Measurements from ENCODE around the gene TSPAN18. TPM values are rescaled to one million over a fixed set of nuclear protein-coding genes. Genes with fewer than 3 reads are reported as not detected.
A peak's percentile ranks its signal among the peaks of the same experiment; 100 is the strongest.

Gene TSPAN18
- total RNA-seq, 4 donors from 2014 or later, result 2.6 to 28.9 (median 4.9) TPM

DNA sequence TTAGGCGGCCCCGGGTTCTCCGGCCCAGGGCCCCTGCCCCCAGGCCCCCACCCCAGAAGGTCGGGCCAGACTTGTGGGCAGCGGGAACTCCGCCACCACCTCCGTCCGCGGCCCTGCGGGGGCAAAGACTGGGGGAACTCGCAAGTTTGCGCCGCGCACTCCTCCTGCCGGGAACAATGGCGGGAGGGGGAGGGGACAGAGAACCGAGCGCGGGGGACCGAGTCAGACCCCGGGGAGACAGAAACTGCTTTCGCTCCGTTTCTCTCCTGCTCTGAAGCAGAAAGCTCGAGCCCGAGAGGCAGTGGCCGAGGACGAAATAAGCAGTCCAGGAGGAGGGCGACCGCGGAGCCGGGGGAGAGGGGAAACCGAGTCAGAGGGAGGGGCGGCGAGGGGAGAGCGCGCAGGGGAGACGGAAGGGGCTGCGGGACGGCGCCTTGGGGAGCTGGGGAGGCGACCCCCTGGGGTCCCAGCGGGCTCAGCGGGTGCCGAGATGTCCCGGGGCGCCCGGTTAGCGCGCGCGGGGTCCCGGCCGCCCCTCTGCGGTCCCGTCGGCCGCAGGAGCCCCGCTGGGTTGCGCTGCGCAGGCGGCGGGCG, 223.4 kb downstream of the TSPAN18 start:
- TF ChIP-seq, protein P1, sequence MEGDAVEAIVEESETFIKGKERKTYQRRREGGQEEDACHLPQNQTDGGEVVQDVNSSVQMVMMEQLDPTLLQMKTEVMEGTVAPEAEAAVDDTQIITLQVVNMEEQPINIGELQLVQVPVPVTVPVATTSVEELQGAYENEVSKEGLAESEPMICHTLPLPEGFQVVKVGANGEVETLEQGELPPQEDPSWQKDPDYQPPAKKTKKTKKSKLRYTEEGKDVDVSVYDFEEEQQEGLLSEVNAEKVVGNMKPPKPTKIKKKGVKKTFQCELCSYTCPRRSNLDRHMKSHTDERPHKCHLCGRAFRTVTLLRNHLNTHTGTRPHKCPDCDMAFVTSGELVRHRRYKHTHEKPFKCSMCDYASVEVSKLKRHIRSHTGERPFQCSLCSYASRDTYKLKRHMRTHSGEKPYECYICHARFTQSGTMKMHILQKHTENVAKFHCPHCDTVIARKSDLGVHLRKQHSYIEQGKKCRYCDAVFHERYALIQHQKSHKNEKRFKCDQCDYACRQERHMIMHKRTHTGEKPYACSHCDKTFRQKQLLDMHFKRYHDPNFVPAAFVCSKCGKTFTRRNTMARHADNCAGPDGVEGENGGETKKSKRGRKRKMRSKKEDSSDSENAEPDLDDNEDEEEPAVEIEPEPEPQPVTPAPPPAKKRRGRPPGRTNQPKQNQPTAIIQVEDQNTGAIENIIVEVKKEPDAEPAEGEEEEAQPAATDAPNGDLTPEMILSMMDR (IDR thresholded peaks at IDR 0.05), result no peak
- WGBS, 2 donors (ENCODE audit: low coverage in 1 of 2), result 1% methylated on average over 54 of the region's 63 CpGs; no CpG with 5 or more reads in 1 of the 2 donors
- DNase-seq, result peak; percentile 58
- in situ Hi-C loops (cut with MboI; ENCODE audit: low pct_ligation_motif_present in 1 of 4, low pct_unique_long_range_greater_than_20kb in 1 of 4, low sequenced_read_pairs in 3 of 4), result no loop called here
- intact Hi-C loops (cut with DNase I; ENCODE audit: low total_unique reads), result no loop called here
- Histone ChIP-seq H3K36me3 (no peaks in the 10 kb centered on the region), H3K9me3 (no peaks in the 10 kb centered on the region), H3K4me3 (peak overlapping the region; percentile 66 to 93 (median 76)), H3K27me3 (no peaks in the 10 kb centered on the region), H3K4me1 (peaks cover 5 to 44% (median 25%) of the 10 kb centered on the region in 4 donors), H3K27ac (peak overlapping the region; percentile 86 to 96 (median 94))

DNA sequence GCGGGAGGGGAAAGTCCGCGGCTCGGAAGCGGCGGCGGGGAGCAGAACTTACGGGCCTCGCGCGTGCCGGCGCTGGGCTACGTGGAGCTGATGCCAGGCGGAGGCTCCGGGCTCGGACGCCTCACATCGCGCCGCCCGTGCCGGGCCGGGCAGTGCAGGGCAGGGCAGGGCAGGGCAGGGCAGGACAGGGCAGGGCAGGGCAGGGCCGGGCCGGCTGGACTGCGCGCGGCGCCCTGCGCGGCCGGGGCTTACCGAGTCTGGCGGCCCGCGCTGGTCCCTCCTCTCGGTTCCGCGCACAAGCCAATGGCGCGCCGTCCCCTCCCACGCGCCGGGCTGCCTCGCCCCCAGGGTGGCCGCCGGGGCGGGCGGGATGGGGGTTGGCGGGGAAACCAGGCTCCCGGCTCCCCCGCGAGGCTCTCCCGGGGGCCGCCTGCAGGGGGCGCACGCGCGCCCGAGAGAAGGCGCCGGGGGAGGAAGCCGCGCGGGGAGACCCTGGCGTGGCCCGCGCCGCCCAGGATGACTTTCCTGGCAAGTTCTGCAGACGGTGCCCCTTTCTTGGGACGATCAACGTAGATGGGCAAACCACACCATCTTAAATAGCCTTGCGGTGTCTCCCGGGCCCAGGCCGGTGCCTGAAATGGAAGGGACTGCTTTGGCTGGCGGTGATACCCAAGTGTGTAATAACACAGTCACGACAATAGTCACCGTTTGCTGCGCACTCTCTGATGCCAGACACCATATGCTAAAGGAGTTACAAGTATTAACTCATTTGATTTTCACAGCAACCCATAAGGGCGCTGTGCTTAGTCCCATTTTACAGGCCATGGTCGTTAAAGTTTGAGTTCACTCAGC, 224.1 kb downstream of the TSPAN18 start, which contains the start of gene TP53I11:
TP53I11 (minus strand) TSS at position 259 of the 852 bp plus-strand sequence. CDS start 12,548 bp downstream, outside the sequence.
- WGBS, 2 donors (ENCODE audit: low coverage in 1 of 2), result 10 to 100% methylated on average over 1 to 37 of the region's 83 CpGs
- H3K4me3 ChIP-seq, result peak within 1 kb of the TSS; percentile 66 to 93 (median 76)
- peak; percentile 87 for DNase-seq
- no peaks in the 10 kb centered on the region for H3K9me3 ChIP-seq
- peak within 1 kb of the TSS; percentile 86 to 96 (median 94) for H3K27ac ChIP-seq
- no peaks in the 10 kb centered on the region for H3K27me3 ChIP-seq
- intact Hi-C loops (cut with DNase I; ENCODE audit: low total_unique reads) (no loop called here), in situ Hi-C loops (cut with MboI; ENCODE audit: low pct_ligation_motif_present in 1 of 4, low pct_unique_long_range_greater_than_20kb in 1 of 4, low sequenced_read_pairs in 3 of 4) (no loop called here)
- TF ChIP-seq POLR2A (IDR thresholded peaks at IDR 0.05), result peak; percentile 65
- no peak for TF ChIP-seq EP300 (IDR thresholded peaks at IDR 0.05; ENCODE audit: low read depth)
- TF ChIP-seq, protein P1 (IDR thresholded peaks at IDR 0.05), result peak; percentile 42 to 76 (median 58)
- TF ChIP-seq POLR2AphosphoS5 (IDR thresholded peaks at IDR 0.05), result peak; percentile 50 to 83 (median 75)
- peaks cover 5 to 52% (median 31%) of the 10 kb centered on the region in 4 donors for H3K4me1 ChIP-seq
- H3K36me3 ChIP-seq, result no peaks in the 10 kb centered on the region

DNA sequence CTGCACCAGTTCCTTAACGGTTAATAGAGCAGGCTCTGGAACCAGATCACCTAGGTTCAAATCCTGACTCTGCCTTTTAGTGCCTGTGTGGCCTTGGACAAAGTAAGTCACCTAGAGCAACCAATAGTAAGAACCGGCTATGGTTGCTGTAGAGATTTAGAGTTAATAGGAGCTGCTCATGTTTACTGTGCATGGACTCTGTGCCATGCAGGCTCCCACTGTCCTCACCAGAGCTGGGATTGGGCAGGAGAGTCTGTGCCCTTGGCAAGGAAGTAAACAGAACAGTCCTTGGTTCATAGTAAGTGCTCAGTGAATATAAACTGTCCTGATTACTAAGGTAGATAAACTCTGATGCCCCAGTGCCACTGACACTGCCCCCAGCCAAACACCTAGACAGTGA, 225.3 kb downstream of the TSPAN18 start:
- intact Hi-C loops (cut with DNase I; ENCODE audit: low total_unique reads), result no loop called here
- DNase-seq, result peak; percentile 49
- Histone ChIP-seq H3K9me3 (no peaks in the 10 kb centered on the region), H3K4me3 (no peak overlapping the region), H3K36me3 (no peaks in the 10 kb centered on the region), H3K4me1 (peaks cover 5 to 64% (median 37%) of the 10 kb centered on the region in 4 donors), H3K27me3 (no peaks in the 10 kb centered on the region), H3K27ac (peak overlapping the region; percentile 86 to 96 (median 94))
- 0 to 30% methylated on average over 1 to 2 of the region's 2 CpGs for WGBS, 2 donors (ENCODE audit: low coverage in 1 of 2)
- TF ChIP-seq EP300 (IDR thresholded peaks at IDR 0.05; ENCODE audit: low read depth), result no peak
- no peak for TF ChIP-seq POLR2A (IDR thresholded peaks at IDR 0.05)
- TF ChIP-seq POLR2AphosphoS5 (IDR thresholded peaks at IDR 0.05), result no peak
- TF ChIP-seq, protein P1 (IDR thresholded peaks at IDR 0.05), result no peak
- in situ Hi-C loops (cut with MboI; ENCODE audit: low pct_ligation_motif_present in 1 of 4, low pct_unique_long_range_greater_than_20kb in 1 of 4, low sequenced_read_pairs in 3 of 4), result no loop called here

DNA sequence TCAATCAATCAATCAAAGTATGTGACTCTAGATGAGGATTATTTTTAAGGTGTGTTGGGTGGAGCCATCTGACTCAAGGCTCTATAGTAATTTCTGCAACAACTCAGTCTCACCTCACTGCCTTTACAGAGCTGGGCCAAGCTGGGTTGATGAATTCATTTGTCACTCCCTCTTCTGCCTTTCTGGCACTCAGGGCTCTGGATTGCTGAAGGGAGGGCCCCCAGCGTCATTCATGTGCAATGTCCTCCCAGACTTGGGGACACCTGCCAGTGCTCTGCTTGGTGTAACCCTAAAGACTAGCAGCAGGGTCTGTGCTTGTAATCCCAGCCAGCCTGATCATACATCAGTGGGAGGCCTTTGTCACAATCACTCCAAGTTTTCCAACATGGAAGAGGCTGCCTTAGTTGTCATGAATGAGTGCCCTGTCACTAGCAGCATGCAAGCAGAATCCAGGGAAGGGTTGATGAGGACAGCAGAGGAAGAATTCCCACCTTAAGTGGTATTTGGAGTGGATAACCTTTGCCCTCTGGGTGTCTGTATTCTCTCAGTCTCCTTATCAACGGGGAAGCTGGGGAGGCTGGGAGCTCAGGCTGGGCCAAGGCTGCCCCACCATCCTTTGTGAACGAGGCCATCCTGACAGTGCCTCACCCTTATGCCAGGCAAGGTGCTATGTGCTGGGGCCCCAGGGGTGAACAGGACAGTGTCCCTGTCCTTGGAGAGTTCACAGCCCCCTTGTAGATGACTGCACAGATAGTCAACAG, 225.9 kb downstream of the TSPAN18 start:
- TF ChIP-seq POLR2A (IDR thresholded peaks at IDR 0.05), result no peak
- no peak for TF ChIP-seq POLR2AphosphoS5 (IDR thresholded peaks at IDR 0.05)
- no peak for TF ChIP-seq EP300 (IDR thresholded peaks at IDR 0.05; ENCODE audit: low read depth)
- TF ChIP-seq, protein P1 (IDR thresholded peaks at IDR 0.05), result no peak
- 67% methylated on average over 2 of the region's 3 CpGs; no CpG with 5 or more reads in 1 of the 2 donors for WGBS, 2 donors (ENCODE audit: low coverage in 1 of 2)
- Histone ChIP-seq H3K4me3 (no peak overlapping the region), H3K4me1 (peaks cover 5 to 70% (median 40%) of the 10 kb centered on the region in 4 donors), H3K27me3 (no peaks in the 10 kb centered on the region), H3K9me3 (no peaks in the 10 kb centered on the region), H3K27ac (peak overlapping the region; percentile 86 to 96 (median 94)), H3K36me3 (no peaks in the 10 kb centered on the region)
- in situ Hi-C loops (cut with MboI; ENCODE audit: low pct_ligation_motif_present in 1 of 4, low pct_unique_long_range_greater_than_20kb in 1 of 4, low sequenced_read_pairs in 3 of 4), result no loop called here
- DNase-seq, result no peak
- intact Hi-C loops (cut with DNase I; ENCODE audit: low total_unique reads), result no loop called here

Measured in transverse colon (tissue), 4 donors.